Bronchial epithelial cell (primary cell): ENCODE results near the gene ARHGAP35. TPM values are rescaled to one million over a fixed set of nuclear protein-coding genes. Genes with fewer than 3 reads are reported as not detected.

ENCODE experiments used
- DNase-seq: peaks from one replicate; pipeline ENCODE4 v3.0.0-alpha.2; 2010; ENCODE audit warnings: low read depth
- FAIRE-seq: peaks from 2 replicates; lab custom pipeline; 2011; peaks lifted over from hg19 to GRCh38; lab: Jason Lieb, UNC
- H3K27me3 ChIP-seq: 2 replicates; pipeline ENCODE4 v1.5.1; 2011; ENCODE audit warnings: low read length; ENCODE audit not compliant: control insufficient read depth, insufficient read depth
- H3K36me3 ChIP-seq: 2 replicates; pipeline ENCODE4 v1.5.1; 2011; ENCODE audit warnings: low read length; ENCODE audit not compliant: control insufficient read depth, insufficient read depth
- H3K4me3 ChIP-seq: 2 replicates; pipeline ENCODE4 v1.5.1; 2011; ENCODE audit warnings: mild to moderate bottlenecking, low read depth, low read length, control low read depth
- CTCF ChIP-seq: IDR thresholded peaks from 2 replicates; pipeline ENCODE4 v1.5.1; 2011; ENCODE audit warnings: mild to moderate bottlenecking, moderate library complexity, low read length, control low read depth, inconsistent platforms; ENCODE audit not compliant: insufficient read depth, severe bottlenecking
- total RNA-seq: library from RNA; depleted of rRNA; stranded (reverse); fragments of >200 nt; gene quantifications from 2 replicates; pipeline ENCODE4 v1.2.1, GENCODE V29; 2014

The ARHGAP35 gene
- total RNA-seq, 1 donor from 2014 or later: 24.0 TPM

- FAIRE-seq: no peak
- Histone ChIP-seq H3K36me3 (no peaks in the 10 kb centered on the region), H3K27me3 (no peaks in the 10 kb centered on the region), H3K4me3 (no peak overlapping the region)
- no peak for TF ChIP-seq CTCF
- no peak for DNase-seq
These were observed 29.9 kb upstream of the ARHGAP35 start for GRCh38 chr19:46830864-46831263.

GRCh38 chr19:46834121-46834520, 26.7 kb upstream of the ARHGAP35 start:
- no peak overlapping the region for H3K4me3 ChIP-seq
- no peaks in the 10 kb centered on the region for H3K27me3 ChIP-seq
- no peak for TF ChIP-seq CTCF
- FAIRE-seq: no peak
- DNase-seq: no peak
- peaks cover 8% of the 10 kb centered on the region for H3K36me3 ChIP-seq

- no peak for TF ChIP-seq CTCF
- no peak for FAIRE-seq
- no peak for DNase-seq
- Histone ChIP-seq H3K27me3 (no peaks in the 10 kb centered on the region), H3K4me3 (no peak overlapping the region), H3K36me3 (peaks cover 13% of the 10 kb centered on the region)
These were observed 25.8 kb upstream of the ARHGAP35 start for GRCh38 chr19:46834984-46835383.

GRCh38 chr19:46838160-46838559, 22.6 kb upstream of the ARHGAP35 start:
- H3K36me3 ChIP-seq: peaks cover 21% of the 10 kb centered on the region
- TF ChIP-seq CTCF: no peak
- DNase-seq (no peak), FAIRE-seq (no peak)
- H3K4me3 ChIP-seq: no peak overlapping the region
- no peaks in the 10 kb centered on the region for H3K27me3 ChIP-seq

- DNase-seq (peak; percentile 45), FAIRE-seq (no peak)
- H3K36me3 ChIP-seq: peaks cover 25% of the 10 kb centered on the region
- no peaks in the 10 kb centered on the region for H3K27me3 ChIP-seq
- no peak for TF ChIP-seq CTCF
- no peak overlapping the region for H3K4me3 ChIP-seq
These were observed 20.9 kb upstream of the ARHGAP35 start for GRCh38 chr19:46839752-46840497.
